Measurements from ENCODE around the gene GAL. TPM values are rescaled to one million over a fixed set of nuclear protein-coding genes. Genes with fewer than 3 reads are reported as not detected.

GAL gene
- total RNA-seq, 1 donor from 2014 or later, result not detected

DNA sequence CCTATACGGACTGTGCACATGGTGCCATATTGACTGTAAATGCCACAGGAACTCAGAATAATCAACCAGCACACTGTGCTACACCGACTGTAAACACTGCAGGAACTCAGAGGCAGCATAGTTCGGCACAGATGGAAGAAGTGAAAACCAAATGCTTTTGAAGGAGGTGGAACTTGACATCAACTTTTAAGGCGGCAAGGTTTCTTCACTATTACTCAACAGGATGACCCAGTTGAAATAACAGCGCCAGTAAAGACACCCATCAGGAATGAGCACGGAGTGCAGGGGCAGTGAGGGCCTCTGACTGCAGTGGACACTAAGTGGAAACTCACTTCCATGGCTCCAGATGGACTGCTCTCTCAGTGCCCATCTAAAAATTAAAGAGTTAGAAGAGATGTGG, 51.3 kb downstream of the GAL start:
- H3K9me3 ChIP-seq, result no peaks in the 10 kb centered on the region
- no peak for DNase-seq
- TF ChIP-seq CTCF (IDR thresholded peaks at IDR 0.05), result no peak
- H3K36me3 ChIP-seq, result no peaks in the 10 kb centered on the region
- peak in 1 of 2 donors; percentile 37 for ATAC-seq
- intact Hi-C loops (cut with DNase I), result no loop called here
- no peak overlapping the region for H3K4me3 ChIP-seq
- H3K4me1 ChIP-seq, result no peaks in the 10 kb centered on the region
- no peaks in the 10 kb centered on the region for H3K27me3 ChIP-seq (ENCODE audit: low read depth)
- H3K27ac ChIP-seq, result no peak overlapping the region

Other genes with a start within 250 kb of the GAL start
- gene PPP6R3, start 223.8 kb upstream of the GAL start, total RNA-seq, result 98.0 TPM
- gene TESMIN, start 67.0 kb downstream of the GAL start, total RNA-seq, result 1.9 TPM
- gene CPT1A, start 157.4 kb downstream of the GAL start, total RNA-seq, result 88.4 TPM
- 32.9 TPM for gene MRPL21, start 219.3 kb downstream of the GAL start, total RNA-seq
- gene IGHMBP2, start 219.3 kb downstream of the GAL start, total RNA-seq, result 18.8 TPM

Measured in lower lobe of right lung (tissue), 2 donors.